Activated CD4-positive, alpha-beta memory T cell treated with anti-CD3 and anti-CD28 coated beads for 36 hours (primary cell): ENCODE results near the gene SRPRA. TPM values are rescaled to one million over a fixed set of nuclear protein-coding genes. Genes with fewer than 3 reads are reported as not detected.

Experiments used
- CTCF ChIA-PET: fragments of 350-600 bp; sonication (Branson Sonifier 250); formaldehyde crosslinking; loops from one replicate; lab custom pipeline; 2021; ENCODE audit warnings: antibody characterized with exemption, inconsistent platforms; lab: Charles Lee
- POLR2A ChIA-PET: fragments of 350-600 bp; sonication (Branson Sonifier 250); formaldehyde crosslinking; loops from one replicate; lab custom pipeline; 2021; ENCODE audit warnings: antibody characterized with exemption; lab: Charles Lee
- DNase-seq: peaks from one replicate; pipeline ENCODE4 v3.0.0-alpha.2; 2020
- H3K27ac Mint-ChIP-seq: one replicate; pipeline ENCODE4 v1.8.0; 2021; ENCODE audit warnings: mixed read lengths
- H3K27me3 Mint-ChIP-seq: one replicate; pipeline ENCODE4 v1.8.0; 2021; ENCODE audit warnings: mixed read lengths
- H3K36me3 Mint-ChIP-seq: one replicate; pipeline ENCODE4 v1.8.0; 2021; ENCODE audit warnings: mixed read lengths
- H3K4me1 Mint-ChIP-seq: one replicate; pipeline ENCODE4 v1.8.0; 2021; ENCODE audit warnings: low read depth, mixed read lengths
- H3K4me3 Mint-ChIP-seq: one replicate; pipeline ENCODE4 v1.8.0; 2021; ENCODE audit warnings: mild to moderate bottlenecking, mixed read lengths
- H3K9me3 Mint-ChIP-seq: one replicate; pipeline ENCODE4 v1.8.0; 2021; ENCODE audit warnings: mixed read lengths
- intact Hi-C: fragments of 100-400 bp; cut with micrococcal nuclease; formaldehyde crosslinking; loops from one replicate; pipeline ENCODE4 v1.15.1; 2023
- total RNA-seq, 2 experiments: library from RNA; stranded (reverse); gene quantifications; one replicate each; pipeline ENCODE4 v1.2.3, GENCODE V29; 2021

SRPRA gene
- total RNA-seq, 2 experiments from 2014 or later: 142 to 149 TPM

GRCh38 chr11:126229858-126230540 lies 38.7 kb downstream of the SRPRA start:
- no peak overlapping the region for H3K4me3 Mint-ChIP-seq
- peaks cover 6% of the 10 kb centered on the region for H3K36me3 Mint-ChIP-seq
- no peak for DNase-seq
- intact Hi-C loops: no loop called here
- H3K27ac Mint-ChIP-seq: no peak overlapping the region
- CTCF ChIA-PET: no interaction called here
- peaks cover 5% of the 10 kb centered on the region for H3K4me1 Mint-ChIP-seq
- no peaks in the 10 kb centered on the region for H3K27me3 Mint-ChIP-seq
- H3K9me3 Mint-ChIP-seq: no peaks in the 10 kb centered on the region
- POLR2A ChIA-PET: no interaction called here

DNA sequence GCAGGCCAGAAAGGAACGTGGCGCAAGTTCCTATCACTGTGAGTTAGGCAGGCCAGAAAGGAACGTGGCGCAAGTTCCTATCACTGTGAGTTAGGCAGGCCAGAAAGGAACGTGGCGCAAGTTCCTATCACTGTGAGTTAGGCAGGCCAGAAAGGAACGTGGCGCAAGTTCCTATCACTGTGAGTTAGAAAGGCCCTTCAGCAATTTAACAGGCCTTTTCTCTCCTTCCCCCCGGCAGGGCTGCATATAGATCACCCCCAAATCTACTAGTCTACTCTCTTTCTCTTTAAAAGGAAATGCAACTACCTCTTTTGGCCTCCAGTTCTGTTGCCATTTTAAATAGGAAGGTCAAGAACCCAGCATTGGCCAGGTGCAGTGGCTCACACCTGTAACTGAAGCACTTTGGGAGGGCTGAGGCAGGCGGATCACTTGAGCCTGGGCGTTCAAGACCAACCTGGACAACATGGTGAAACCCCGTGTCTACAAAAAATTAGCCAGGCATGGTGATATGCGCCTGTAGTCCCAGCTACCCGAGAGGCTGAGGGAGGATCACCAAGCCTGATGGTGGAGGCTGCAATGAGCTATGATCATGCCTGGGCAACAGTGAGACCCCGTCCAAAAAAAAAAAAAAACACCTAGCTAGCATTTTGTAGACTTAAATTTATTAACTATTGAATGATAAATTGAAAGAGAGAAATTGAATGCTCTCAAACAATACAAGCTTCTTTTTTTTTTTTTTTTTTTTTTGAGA lies 42.2 kb downstream of the SRPRA start:
- CTCF ChIA-PET: no interaction called here
- Mint-ChIP-seq H3K4me1 (peaks cover 3% of the 10 kb centered on the region), H3K36me3 (peaks cover 4% of the 10 kb centered on the region), H3K27ac (no peak overlapping the region), H3K4me3 (no peak overlapping the region), H3K9me3 (no peaks in the 10 kb centered on the region), H3K27me3 (no peaks in the 10 kb centered on the region)
- intact Hi-C loops: no loop called here
- POLR2A ChIA-PET: no interaction called here
- no peak for DNase-seq

DNA sequence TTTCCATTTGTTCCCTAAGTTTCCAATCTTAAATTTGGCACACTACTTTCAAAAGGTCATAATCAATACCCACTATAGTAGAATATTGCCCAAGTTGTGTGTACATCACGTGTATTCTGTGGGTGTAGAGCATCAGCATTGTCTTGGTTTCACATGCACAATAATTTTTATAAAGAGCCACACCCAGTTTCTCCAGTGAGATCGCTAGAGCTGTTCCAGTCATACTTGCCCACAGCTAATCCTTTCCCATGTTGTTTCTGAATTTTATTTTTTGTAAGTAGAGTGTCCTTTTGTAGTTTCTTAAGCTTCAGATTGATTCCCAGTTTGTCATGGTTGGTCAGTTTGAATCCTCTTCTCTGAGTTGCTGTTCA lies 43.4 kb downstream of the SRPRA start:
- ChIA-PET CTCF (no interaction called here), POLR2A (no interaction called here)
- Mint-ChIP-seq H3K9me3 (no peaks in the 10 kb centered on the region), H3K4me1 (peaks cover 3% of the 10 kb centered on the region), H3K27me3 (no peaks in the 10 kb centered on the region), H3K36me3 (peaks cover 2% of the 10 kb centered on the region), H3K4me3 (no peak overlapping the region), H3K27ac (no peak overlapping the region)
- intact Hi-C loops: no loop called here
- no peak for DNase-seq

- Mint-ChIP-seq H3K27ac (no peak overlapping the region), H3K9me3 (no peaks in the 10 kb centered on the region), H3K4me3 (no peak overlapping the region), H3K27me3 (no peaks in the 10 kb centered on the region), H3K36me3 (peaks cover 2% of the 10 kb centered on the region), H3K4me1 (peaks cover 3% of the 10 kb centered on the region)
- POLR2A ChIA-PET: no interaction called here
- DNase-seq: no peak
- CTCF ChIA-PET: no interaction called here
- intact Hi-C loops: no loop called here
These were observed 43.9 kb downstream of the SRPRA start for GRCh38 chr11:126224647-126225294.

GRCh38 chr11:126219547-126219946 lies 49.1 kb downstream of the SRPRA start:
- no peak for DNase-seq
- Mint-ChIP-seq H3K27me3 (no peaks in the 10 kb centered on the region), H3K27ac (no peak overlapping the region), H3K36me3 (no peaks in the 10 kb centered on the region), H3K4me1 (peaks cover 21% of the 10 kb centered on the region), H3K9me3 (no peaks in the 10 kb centered on the region), H3K4me3 (no peak overlapping the region)
- ChIA-PET CTCF (interaction anchor here (0.6 to 0.7 kb wide), 2 partner anchors 767 to 1817 kb away, joined by 3 to 4 read pairs; no protein-coding TSS in a partner anchor), POLR2A (no interaction called here)
- intact Hi-C loops: no loop called here

DNA sequence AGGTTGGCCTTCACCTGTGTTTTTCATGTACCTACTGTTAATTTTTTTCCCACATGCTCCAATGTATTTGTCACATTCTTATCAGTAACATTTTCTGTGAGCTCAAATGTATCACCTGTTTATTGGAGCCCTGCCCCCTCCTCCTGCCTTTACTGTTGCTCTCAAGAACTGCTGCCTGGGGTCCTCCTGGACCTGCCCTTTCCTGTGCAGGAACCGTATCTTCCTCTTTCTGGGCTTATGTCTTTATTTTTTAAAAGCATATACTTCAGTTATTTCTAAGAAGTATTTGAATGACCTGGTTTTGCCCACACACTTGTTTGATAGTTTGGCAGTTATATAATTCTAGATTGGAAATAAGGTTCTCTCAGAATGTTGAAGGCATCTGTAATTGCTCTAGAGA lies 51.2 kb downstream of the SRPRA start:
- no peak overlapping the region for H3K4me3 Mint-ChIP-seq
- H3K27ac Mint-ChIP-seq: no peak overlapping the region
- H3K36me3 Mint-ChIP-seq: no peaks in the 10 kb centered on the region
- ChIA-PET POLR2A (no interaction called here), CTCF (no interaction called here)
- DNase-seq: no peak
- no peaks in the 10 kb centered on the region for H3K27me3 Mint-ChIP-seq
- H3K4me1 Mint-ChIP-seq: peaks cover 32% of the 10 kb centered on the region
- intact Hi-C loops: no loop called here
- no peaks in the 10 kb centered on the region for H3K9me3 Mint-ChIP-seq

DNA sequence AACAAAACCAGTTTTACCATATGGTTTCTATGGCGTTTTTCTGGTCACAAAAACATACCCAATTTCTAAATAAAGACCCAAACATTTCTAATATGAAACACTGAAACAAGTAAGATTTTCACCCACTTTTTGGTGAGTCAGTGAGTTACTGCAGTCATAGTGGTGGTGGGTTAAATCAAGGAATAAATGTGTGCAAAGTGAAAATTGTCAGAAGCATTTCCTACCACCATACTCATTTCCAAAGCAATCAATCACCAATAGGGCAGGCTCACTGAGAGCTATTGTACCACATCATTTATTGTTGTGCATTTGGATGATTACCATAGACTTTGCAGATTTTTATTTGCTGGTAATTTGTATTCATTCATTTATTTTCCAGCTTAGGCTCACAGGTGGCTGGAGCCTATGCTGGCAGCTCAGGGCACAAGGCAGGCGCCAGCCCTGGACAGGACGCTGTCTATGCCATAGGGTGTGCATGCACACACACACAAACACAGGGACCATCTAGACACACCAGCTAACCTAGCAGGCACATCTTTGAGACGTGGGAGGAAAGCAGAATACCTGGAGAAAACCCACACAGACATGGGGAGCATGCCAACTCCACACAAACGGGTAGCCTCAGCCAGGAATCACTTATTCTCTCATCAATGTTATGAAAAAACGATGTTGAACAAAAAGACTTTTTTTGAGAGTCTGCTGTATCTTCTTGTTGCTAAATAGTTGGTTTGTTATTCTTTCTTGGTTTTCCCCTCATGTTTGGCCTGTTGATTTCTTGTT lies 52.0 kb downstream of the SRPRA start:
- CTCF ChIA-PET: no interaction called here
- no peak overlapping the region for H3K27ac Mint-ChIP-seq
- no peaks in the 10 kb centered on the region for H3K9me3 Mint-ChIP-seq
- intact Hi-C loops: loop anchor here (1.0 kb wide), 1 partner anchor 17 kb away; no protein-coding TSS in a partner anchor
- no peak overlapping the region for H3K4me3 Mint-ChIP-seq
- POLR2A ChIA-PET: no interaction called here
- DNase-seq: no peak
- H3K27me3 Mint-ChIP-seq: no peaks in the 10 kb centered on the region
- H3K36me3 Mint-ChIP-seq: no peaks in the 10 kb centered on the region
- peaks cover 36% of the 10 kb centered on the region for H3K4me1 Mint-ChIP-seq

DNA sequence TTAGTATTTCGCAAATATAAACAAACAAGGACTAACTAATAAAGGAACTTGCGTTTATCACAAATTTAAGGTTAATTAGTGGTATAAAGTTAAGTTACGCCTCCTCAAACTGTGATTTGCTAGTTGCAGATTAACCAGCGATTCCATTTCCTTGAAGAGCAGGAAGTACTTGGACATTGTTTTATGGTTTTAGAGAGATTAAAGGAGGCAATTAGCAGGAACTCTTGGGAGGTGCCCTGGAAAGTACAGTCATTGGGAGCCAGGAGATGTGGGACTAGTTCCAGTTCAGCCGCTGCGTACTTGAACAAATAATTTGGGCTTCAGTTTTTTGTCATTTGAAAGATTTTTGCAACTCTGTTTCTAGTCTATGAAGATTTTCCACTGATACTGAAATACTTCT lies 53.9 kb downstream of the SRPRA start:
- H3K27me3 Mint-ChIP-seq: no peaks in the 10 kb centered on the region
- H3K36me3 Mint-ChIP-seq: no peaks in the 10 kb centered on the region
- no peak overlapping the region for H3K4me3 Mint-ChIP-seq
- intact Hi-C loops: no loop called here
- H3K27ac Mint-ChIP-seq: no peak overlapping the region
- ChIA-PET CTCF (no interaction called here), POLR2A (interaction anchor here (0.6 kb wide), 1 partner anchor 47 kb away, joined by 3 read pairs; no protein-coding TSS in a partner anchor)
- peaks cover 47% of the 10 kb centered on the region for H3K4me1 Mint-ChIP-seq
- DNase-seq: no peak
- H3K9me3 Mint-ChIP-seq: no peaks in the 10 kb centered on the region

DNA sequence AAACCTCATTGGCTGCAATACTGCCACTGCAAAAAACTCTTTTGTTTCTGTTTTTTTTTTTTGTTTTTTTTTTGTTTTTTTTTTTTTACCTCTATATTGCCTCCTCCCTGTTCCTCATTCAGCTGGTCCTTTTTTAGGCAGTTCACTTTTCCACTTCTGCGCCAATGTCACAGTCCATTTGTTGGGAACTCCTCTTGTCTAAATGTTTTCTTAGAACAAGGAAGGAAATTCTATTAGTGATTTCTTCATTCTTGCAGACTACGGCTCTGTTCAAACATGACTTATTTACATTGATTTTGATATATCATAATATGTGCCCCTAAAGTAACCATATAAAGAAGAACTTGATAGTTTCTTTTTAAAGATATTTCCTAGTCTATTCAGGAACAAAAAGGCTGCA lies 54.3 kb downstream of the SRPRA start:
- Mint-ChIP-seq H3K9me3 (no peaks in the 10 kb centered on the region), H3K4me3 (no peak overlapping the region), H3K36me3 (peaks cover 3% of the 10 kb centered on the region), H3K27me3 (no peaks in the 10 kb centered on the region), H3K27ac (no peak overlapping the region), H3K4me1 (peaks cover 51% of the 10 kb centered on the region)
- ChIA-PET POLR2A (interaction anchor here (0.6 kb wide), 1 partner anchor 48 kb away, joined by 3 read pairs; no protein-coding TSS in a partner anchor), CTCF (interaction anchor here (0.6 to 0.7 kb wide), 2 partner anchors 225 to 271 kb away, joined by 3 to 4 read pairs; no protein-coding TSS in a partner anchor)
- no peak for DNase-seq
- intact Hi-C loops: no loop called here

Other genes with a start within 250 kb of the SRPRA start
- 1 to 10 TPM; 2.5 to 2.7 TPM for gene CDON, start 206.0 kb downstream of the SRPRA start, total RNA-seq
- 10 to 100 TPM; 32.4 to 34.1 TPM for gene RPUSD4, start 57.2 kb downstream of the SRPRA start, total RNA-seq
- gene FAM118B, start 57.1 kb downstream of the SRPRA start, total RNA-seq: 1 to 10 TPM; 8.0 to 9.7 TPM
- gene FOXRED1, start 259 bp upstream of the SRPRA start, total RNA-seq: 10 to 100 TPM; 41.7 to 42.3 TPM
- gene TIRAP, start 14.2 kb upstream of the SRPRA start, total RNA-seq: 1 to 10 TPM; 7.3 to 8.8 TPM
- 10 to 100 TPM; 40.1 to 43.9 TPM for gene DCPS, start 35.2 kb upstream of the SRPRA start, total RNA-seq
- 10 to 100 TPM in 1 of 2 experiments, 1 to 10 TPM in 1; 9.8 to 10.7 TPM for gene ST3GAL4, start 86.8 kb upstream of the SRPRA start, total RNA-seq